ENCODE results near the gene TFPT. TPM values are rescaled to one million over a fixed set of nuclear protein-coding genes. Genes with fewer than 3 reads are reported as not detected.

TFPT gene
- total and polyA plus RNA-seq, 2 donors (not counting 3 experiments of a cell fraction or from before 2014, with no cell fraction given), result 28.3 to 32.1 TPM

DNA sequence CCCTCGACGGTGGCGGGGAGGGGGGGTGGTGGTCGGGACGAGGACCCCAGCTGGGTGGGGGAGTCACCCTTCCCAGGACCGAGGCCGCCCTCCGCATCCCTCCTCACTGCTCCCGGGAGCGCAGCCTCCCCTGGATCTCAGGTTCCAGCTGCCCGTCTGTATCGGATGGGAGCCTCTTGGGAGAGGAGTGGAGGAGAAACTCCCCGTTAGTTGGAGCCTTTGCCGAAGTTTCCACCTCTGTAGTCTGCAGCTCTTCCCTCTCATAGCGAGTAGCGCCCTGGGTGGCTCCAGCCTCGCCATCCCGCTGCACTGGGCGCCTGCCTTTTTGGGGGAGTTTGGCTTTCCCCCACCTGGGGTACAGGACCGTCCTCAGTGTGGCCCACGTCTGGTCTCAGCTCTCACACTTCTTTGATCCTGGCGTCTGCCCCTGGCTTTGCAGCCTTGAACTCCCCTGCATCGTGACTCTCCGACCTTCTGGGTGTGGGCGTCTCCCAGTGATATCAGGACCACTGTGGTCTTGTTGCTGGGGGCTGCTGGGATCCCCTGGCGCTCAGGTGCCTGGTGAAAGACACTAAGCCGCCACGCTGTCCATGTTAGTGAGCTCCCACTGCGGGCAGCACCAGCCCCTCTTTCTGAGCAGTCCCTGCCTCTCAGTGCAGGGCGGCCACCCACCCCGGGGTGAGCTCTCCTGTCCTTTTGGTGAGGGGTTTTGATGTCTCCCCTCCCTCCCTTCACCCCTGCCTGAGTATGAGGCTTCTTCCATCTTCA lies 23.2 kb upstream of the TFPT start:
- H3K4me3 ChIP-seq (replicated peaks in 1 of 3; ENCODE audit: insufficient read depth in 1 of 3, low read depth in 1 of 3, low read length in 3 of 3), result peak overlapping the region; percentile 55 to 98 (median 66)
- no peaks in the 10 kb centered on the region for H4K20me1 ChIP-seq (replicated peaks; ENCODE audit: control insufficient read depth, extremely low read depth, insufficient read depth, low read length)
- no peak for DNase-seq (ENCODE audit: low read depth, low spot score)
- FAIRE-seq, result no peak
- H2AFZ ChIP-seq (ENCODE audit: low read depth, low read length), result no peak overlapping the region
- no peaks in the 10 kb centered on the region for H3K9me1 ChIP-seq (replicated peaks; ENCODE audit: control insufficient read depth, extremely low read depth, insufficient read depth, low read length)
- peaks cover 17% of the 10 kb centered on the region for H3K4me1 ChIP-seq (ENCODE audit: control insufficient read depth, extremely low read depth, insufficient read depth, low read length)
- H3K27ac ChIP-seq (ENCODE audit: insufficient read depth, low read depth, low read length), result no peak overlapping the region
- ChIA-PET CTCF (interaction anchor here (1.0 kb wide), 1 partner anchor 346 kb away, joined by 3 read pairs; no protein-coding TSS in a partner anchor), POLR2A (interaction anchor here (0.5 to 0.7 kb wide), 2 partner anchors 9 to 50 kb away, joined by 4 to 5 read pairs; no protein-coding TSS in a partner anchor)
- H3K79me2 ChIP-seq (ENCODE audit: control insufficient read depth, insufficient read depth, low read length), result peaks cover 49% of the 10 kb centered on the region
- H3K36me3 ChIP-seq (ENCODE audit: control insufficient read depth in 2 of 2, extremely low read depth in 1 of 2, insufficient read depth in 2 of 2, low read length in 2 of 2), result peaks cover 12% of the 10 kb centered on the region in 2 experiments
- intact Hi-C loops (cut with micrococcal nuclease) (no loop called here), dilution Hi-C loops (cut with MboI; ENCODE audit: extremely low pct_ligation_motif_present, low sequenced_read_pairs) (no loop called here)
- H3K4me2 ChIP-seq (ENCODE audit: insufficient read depth, low read length), result peak overlapping the region; percentile 81
- no TSS peak for BruUV-seq (replicated peaks)
- H3K9me3 ChIP-seq (replicated peaks; ENCODE audit: control insufficient read depth, insufficient read depth, low read length), result no peaks in the 10 kb centered on the region
- no peaks in the 10 kb centered on the region for H3K27me3 ChIP-seq (ENCODE audit: control insufficient read depth in 2 of 2, insufficient read depth in 2 of 2, low read length in 2 of 2)
- TF ChIP-seq, protein P1, sequence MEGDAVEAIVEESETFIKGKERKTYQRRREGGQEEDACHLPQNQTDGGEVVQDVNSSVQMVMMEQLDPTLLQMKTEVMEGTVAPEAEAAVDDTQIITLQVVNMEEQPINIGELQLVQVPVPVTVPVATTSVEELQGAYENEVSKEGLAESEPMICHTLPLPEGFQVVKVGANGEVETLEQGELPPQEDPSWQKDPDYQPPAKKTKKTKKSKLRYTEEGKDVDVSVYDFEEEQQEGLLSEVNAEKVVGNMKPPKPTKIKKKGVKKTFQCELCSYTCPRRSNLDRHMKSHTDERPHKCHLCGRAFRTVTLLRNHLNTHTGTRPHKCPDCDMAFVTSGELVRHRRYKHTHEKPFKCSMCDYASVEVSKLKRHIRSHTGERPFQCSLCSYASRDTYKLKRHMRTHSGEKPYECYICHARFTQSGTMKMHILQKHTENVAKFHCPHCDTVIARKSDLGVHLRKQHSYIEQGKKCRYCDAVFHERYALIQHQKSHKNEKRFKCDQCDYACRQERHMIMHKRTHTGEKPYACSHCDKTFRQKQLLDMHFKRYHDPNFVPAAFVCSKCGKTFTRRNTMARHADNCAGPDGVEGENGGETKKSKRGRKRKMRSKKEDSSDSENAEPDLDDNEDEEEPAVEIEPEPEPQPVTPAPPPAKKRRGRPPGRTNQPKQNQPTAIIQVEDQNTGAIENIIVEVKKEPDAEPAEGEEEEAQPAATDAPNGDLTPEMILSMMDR (IDR thresholded peaks at IDR 0.05; ENCODE audit: extremely low read depth in 1 of 2, insufficient read depth in 1 of 2, low read depth in 1 of 2, low read length in 2 of 2), result no peak
- TF ChIP-seq POLR2A (IDR thresholded peaks at IDR 0.05; ENCODE audit: low read depth, low read length) (no peak), JUN (IDR thresholded peaks at IDR 0.05; ENCODE audit: borderline replicate concordance, insufficient read depth, insufficient read length, low read depth) (no peak), EZH2 (IDR thresholded peaks at IDR 0.05; ENCODE audit: borderline replicate concordance, low read depth, low read length, severe bottlenecking) (no peak)
- TF ChIP-seq, protein P2, sequence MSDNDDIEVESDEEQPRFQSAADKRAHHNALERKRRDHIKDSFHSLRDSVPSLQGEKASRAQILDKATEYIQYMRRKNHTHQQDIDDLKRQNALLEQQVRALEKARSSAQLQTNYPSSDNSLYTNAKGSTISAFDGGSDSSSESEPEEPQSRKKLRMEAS (IDR thresholded peaks at IDR 0.05; ENCODE audit: insufficient read depth, insufficient read length), result no peak
- H3K9ac ChIP-seq (replicated peaks; ENCODE audit: extremely low read depth, insufficient read depth, low read length), result peak overlapping the region; percentile 94

Measured in endothelial cell of umbilical vein (primary cell).